ENCODE measurements around the gene CYFIP2. TPM values are rescaled to one million over a fixed set of nuclear protein-coding genes. Genes with fewer than 3 reads are reported as not detected.

The CYFIP2 gene
- total and polyA plus RNA-seq, 2 experiments from 2014 or later = 24.8 to 30.2 TPM

DNA sequence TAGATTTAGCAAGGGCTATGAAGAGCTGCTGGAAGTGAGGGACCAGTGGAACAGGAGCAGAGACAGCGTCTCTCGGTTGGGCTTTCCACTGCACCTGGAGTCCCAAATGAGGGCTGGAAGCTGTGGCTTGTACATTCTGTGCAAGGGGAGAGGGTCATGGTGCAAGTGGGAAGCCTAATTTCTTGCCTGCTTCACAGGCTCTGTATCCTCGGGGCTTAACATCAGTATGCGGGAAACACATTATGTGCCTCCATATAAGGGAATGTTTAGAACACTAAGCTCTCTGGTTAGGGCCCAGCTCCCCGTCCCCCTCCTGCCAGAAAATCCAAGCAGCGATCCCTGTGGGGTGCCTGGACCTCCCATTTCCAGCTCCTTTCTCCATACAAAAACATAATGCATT lies 105.0 kb downstream of the CYFIP2 start:
- Histone ChIP-seq H3K4me2 (peak overlapping the region; percentile 15), H2AFZ (no peak overlapping the region), H4K20me1 (ENCODE audit: insufficient read depth, poor library complexity, severe bottlenecking) (no peaks in the 10 kb centered on the region), H3K4me1 (ENCODE audit: insufficient read depth) (peaks cover 15% of the 10 kb centered on the region), H3K9me2 (replicated peaks; ENCODE audit: insufficient read depth) (no peaks in the 10 kb centered on the region), H3K9me3 (ENCODE audit: low read depth) (no peaks in the 10 kb centered on the region), H3K27me3 (no peaks in the 10 kb centered on the region), H3K36me3 (replicated peaks; ENCODE audit: insufficient read depth, low read depth) (no peaks in the 10 kb centered on the region), H3K27ac (peak overlapping the region; percentile 45), H3K4me3 (no peak overlapping the region), H3K79me2 (no peaks in the 10 kb centered on the region)
- DNase-seq (ENCODE audit: low spot score) = no peak
- 38% methylated on average over 6 of the region's 6 CpGs for WGBS (ENCODE audit: low lambda C conversion rate, missing lambda C conversion rate)
- TF ChIP-seq EZH2 (IDR thresholded peaks at IDR 0.05; ENCODE audit: borderline replicate concordance) (no peak), EZH2phosphoT487 (IDR thresholded peaks at IDR 0.05; ENCODE audit: low read depth, severe bottlenecking, unreplicated experiment) (no peak), CTCF (IDR thresholded peaks at IDR 0.05; ENCODE audit: poor library complexity) (no peak)

DNA sequence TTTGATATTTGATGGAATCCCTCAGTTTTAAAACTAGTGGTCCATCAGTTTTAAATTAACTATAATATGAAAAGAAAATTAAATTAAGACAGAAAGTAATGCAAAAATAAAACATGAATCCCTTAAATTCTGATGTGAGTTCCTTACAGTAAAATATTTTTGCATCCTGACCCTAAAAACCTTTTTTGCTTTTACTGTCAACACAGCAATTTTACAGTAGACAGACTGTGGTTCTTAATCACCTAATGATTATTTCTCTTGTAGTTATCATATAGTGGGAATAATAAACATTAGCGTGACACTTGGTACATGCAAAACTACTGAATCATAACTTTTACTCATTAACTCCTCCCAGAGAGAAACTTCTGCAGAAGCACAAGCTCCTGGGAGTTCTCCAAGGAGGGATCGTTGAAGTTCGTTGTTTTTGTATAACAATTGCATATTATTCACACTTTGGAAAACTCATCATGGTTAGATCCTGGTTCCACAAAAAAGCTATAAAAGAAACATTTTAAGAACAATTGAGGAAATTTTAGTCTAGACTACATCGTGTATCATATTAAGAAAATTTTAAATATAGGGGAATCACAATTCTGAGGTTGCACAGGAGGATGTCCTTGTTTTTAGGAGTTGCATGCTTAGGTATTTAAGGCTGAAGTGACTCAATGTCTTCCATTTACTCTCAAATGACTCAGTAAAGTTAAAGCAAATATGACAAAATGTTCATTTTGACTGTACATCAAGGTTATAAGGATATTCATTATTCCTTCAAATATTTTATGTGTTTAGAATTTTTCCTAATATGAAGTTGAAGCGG lies 105.9 kb downstream of the CYFIP2 start:
- Histone ChIP-seq H3K79me2 (no peaks in the 10 kb centered on the region), H2AFZ (no peak overlapping the region), H3K4me1 (ENCODE audit: insufficient read depth) (peaks cover 15% of the 10 kb centered on the region), H3K9me3 (ENCODE audit: low read depth) (no peaks in the 10 kb centered on the region), H3K36me3 (replicated peaks; ENCODE audit: insufficient read depth, low read depth) (no peaks in the 10 kb centered on the region), H3K4me2 (no peak overlapping the region), H4K20me1 (ENCODE audit: insufficient read depth, poor library complexity, severe bottlenecking) (no peaks in the 10 kb centered on the region), H3K4me3 (no peak overlapping the region), H3K27me3 (no peaks in the 10 kb centered on the region), H3K27ac (no peak overlapping the region), H3K9me2 (replicated peaks; ENCODE audit: insufficient read depth) (no peaks in the 10 kb centered on the region)
- TF ChIP-seq EZH2 (IDR thresholded peaks at IDR 0.05; ENCODE audit: borderline replicate concordance) (no peak), CTCF (IDR thresholded peaks at IDR 0.05; ENCODE audit: poor library complexity) (no peak), EZH2phosphoT487 (IDR thresholded peaks at IDR 0.05; ENCODE audit: low read depth, severe bottlenecking, unreplicated experiment) (no peak)
- no peak for DNase-seq (ENCODE audit: low spot score)
- 68% methylated on average over 5 of the region's 5 CpGs for WGBS (ENCODE audit: low lambda C conversion rate, missing lambda C conversion rate)

- no peaks in the 10 kb centered on the region for H3K9me3 ChIP-seq (ENCODE audit: low read depth)
- H3K27me3 ChIP-seq = no peaks in the 10 kb centered on the region
- no peaks in the 10 kb centered on the region for H3K9me2 ChIP-seq (replicated peaks; ENCODE audit: insufficient read depth)
- no peak overlapping the region for H3K4me3 ChIP-seq
- no peaks in the 10 kb centered on the region for H3K79me2 ChIP-seq
- no peaks in the 10 kb centered on the region for H3K36me3 ChIP-seq (replicated peaks; ENCODE audit: insufficient read depth, low read depth)
- no peaks in the 10 kb centered on the region for H4K20me1 ChIP-seq (ENCODE audit: insufficient read depth, poor library complexity, severe bottlenecking)
- 55% methylated on average over 4 of the region's 4 CpGs for WGBS (ENCODE audit: low lambda C conversion rate, missing lambda C conversion rate)
- H2AFZ ChIP-seq = no peak overlapping the region
- H3K4me2 ChIP-seq = no peak overlapping the region
- DNase-seq (ENCODE audit: low spot score) = no peak
- no peak overlapping the region for H3K27ac ChIP-seq
- peaks cover 15% of the 10 kb centered on the region for H3K4me1 ChIP-seq (ENCODE audit: insufficient read depth)
- no peak for TF ChIP-seq EZH2phosphoT487 (IDR thresholded peaks at IDR 0.05; ENCODE audit: low read depth, severe bottlenecking, unreplicated experiment)
- no peak for TF ChIP-seq EZH2 (IDR thresholded peaks at IDR 0.05; ENCODE audit: borderline replicate concordance)
- TF ChIP-seq CTCF (IDR thresholded peaks at IDR 0.05; ENCODE audit: poor library complexity) = no peak
Observed at GRCh38 chr5:157372472-157372822, 106.5 kb downstream of the CYFIP2 start.
